GM21390 (cell line): ENCODE measurements around the gene CADM1.

Source experiments
- ATAC-seq: cut with Tn5 transposase; IDR thresholded peaks from one replicate; pipeline ENCODE4 v1.9.1; 2021; ENCODE audit not compliant: unreplicated experiment

CADM1 gene

DNA sequence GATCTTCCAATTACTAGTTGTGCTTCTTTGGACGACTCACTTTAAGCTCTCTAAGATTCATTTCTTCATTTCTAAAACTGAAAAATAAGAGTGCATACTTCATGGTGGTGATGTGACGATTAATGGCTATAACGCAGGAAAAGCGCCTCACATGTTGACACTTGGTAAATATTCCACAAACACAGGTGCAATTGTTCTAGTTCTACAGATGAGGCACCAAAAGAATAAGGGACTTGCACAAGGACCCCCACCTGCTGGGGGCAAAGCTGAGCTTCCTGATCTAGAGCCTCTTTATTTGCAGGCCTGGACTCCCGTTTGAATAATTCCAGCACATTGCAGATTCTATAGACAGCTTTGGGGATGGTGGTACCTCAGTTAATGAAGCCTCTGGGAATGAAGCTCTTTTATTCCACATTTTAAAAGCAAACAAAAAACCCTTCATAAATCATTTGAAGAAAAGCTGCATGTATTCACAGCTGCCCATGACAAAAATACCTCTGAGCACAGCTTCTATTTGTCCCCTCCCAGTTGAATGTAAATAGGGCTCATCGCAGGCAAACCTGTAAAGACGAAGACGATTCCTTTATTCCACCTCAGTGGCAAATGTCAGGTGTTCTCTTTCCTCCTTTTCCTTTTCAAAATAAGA is 14.9 kb upstream of the CADM1 start:
- ATAC-seq, result no peak

DNA sequence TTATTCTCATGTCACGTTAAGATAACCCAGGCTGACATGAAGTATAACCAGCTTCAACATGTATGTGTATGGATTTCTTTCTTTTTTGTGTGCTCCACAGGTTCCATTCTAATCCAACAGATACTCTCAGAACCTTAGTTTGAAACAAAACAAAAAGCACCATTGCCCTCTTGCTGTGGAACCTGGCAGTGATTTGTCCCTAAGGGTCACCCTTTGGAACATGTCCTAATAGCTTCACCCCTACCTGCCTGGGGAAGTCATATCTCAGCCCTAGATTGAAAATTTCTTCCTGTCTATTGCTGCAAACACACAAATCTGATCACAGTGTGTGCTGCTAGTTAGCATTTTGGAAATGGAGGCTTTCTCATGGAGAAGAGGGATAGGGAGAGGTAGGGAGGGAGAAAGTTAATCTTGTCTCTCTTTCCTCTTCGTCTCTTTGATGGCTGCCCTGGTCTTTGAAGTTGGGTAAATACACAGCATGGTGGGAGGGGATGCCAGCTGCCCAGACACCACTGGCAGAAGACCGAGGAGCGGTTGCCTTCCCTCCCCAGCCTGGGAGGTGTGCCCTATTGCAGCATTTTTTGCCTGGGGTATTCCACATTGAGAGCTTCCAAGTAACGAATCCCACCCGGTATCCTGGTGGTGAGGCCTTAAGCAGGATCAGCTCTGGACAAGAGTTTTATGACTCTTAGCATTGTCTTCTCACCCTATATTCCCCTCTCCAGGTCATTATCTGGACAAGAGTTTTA is 11.6 kb upstream of the CADM1 start:
- ATAC-seq, result no peak

DNA sequence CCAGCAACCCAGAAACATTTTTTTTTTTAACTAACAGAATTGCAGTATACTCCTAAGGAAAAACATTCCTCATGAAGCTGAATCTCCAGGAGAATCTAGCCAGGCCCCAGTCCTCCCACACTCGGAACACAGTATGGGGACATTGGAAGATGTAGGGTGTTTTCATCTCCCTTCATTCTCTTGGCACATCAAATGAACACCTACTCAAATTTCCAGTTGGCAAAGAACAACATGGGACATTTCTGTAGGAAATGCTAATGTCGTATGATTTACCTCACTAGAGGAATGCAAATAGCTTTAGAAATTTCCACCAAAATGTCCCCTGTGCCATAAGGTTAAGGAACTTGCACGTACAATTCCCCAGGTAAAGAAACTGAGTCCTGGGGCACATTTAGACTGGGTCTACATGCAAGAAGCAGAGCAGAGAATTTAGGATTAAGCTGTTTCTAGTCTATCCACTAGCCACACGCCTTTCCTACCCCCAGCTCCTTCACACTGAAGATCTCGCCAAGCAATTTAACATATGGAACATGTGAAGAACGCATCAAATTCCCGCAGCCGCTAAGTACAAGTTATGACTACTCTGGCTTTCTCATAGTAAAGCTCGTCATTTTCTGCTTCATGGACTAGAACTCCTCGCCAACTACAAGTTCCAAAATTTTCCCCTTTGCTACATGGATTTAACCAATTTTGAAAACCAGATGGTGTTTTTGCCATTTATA is 2.9 kb upstream of the CADM1 start:
- no peak for ATAC-seq

DNA sequence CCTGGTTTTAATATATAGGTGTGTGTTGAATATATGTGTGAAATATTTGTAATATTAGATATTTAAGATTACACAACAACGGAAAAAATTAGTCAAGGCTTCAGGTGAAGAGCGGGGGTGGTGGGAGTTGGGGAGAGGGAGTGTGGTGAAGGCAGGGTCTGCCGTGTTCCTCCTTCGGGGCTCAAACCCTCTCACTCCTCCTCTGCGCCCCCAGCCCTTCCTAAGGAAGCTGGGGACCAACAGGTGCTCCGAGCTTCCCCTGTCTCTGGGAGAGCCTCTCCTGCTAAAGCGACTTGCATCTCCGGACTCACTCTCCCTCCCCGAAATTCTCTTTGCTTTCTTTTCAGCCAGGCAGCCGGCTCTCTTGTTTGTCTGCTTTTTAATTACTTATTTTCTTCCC is 960 bp upstream of the CADM1 start:
- no peak for ATAC-seq

DNA sequence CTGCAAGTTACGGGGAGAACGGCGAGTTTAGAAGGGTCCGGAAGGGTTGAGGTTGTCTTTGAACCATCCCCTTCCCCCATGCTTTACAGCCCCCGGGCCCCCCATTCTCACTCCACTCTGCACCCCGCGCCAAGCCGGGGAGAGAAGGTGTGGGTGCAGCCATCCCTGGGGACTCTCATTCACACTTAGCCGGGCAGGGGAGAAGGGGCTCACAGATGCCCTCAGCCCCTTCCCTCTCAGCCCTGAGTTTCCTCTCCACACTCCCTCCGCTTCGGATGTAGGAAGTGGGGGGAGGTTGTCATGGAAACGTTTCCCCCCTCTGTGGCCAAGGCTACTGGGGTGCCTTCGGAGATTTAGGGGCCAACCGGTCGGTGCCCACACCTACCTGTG is 334 bp downstream of the CADM1 start:
- ATAC-seq, result no peak

DNA sequence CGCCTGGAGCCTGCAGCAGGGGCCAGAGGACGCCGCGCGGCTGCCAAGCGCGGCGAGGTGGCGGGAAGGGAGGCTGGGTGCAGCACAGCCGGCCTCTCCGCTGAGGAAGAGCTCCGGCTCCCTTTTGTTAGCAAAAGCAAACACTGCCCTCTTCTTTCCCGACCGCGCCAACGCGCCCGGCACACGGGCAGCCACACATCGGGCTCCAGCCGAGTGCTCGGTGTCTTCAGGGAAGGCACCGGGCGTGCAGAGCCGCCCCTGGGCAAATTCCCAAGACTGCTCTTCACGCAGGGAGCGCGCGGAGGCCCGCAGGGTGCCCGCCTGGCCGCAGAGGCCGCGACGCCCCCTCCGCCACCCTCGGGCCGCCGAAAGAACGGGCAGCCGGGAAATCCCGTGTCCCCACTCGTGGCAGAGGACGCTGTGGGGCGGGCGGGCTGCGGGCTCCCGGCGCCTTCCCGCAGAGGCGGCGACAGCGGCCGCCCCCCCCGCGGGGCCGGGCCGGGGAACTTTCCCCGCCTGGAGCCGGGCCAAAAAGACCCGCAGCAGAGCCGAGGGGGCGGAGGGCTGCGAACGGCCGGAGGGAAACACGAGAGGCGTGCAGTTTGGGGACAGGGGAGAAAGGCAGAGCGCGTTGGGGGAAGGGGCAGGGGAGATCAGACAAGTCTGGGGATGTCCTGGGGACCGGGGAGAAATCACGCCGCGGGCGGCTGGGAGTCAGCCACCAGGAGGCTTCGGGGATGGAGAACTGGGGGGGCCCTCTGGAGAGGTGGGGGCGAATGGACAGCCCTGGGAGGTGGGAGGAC is 931 bp downstream of the CADM1 start:
- ATAC-seq, result no peak

DNA sequence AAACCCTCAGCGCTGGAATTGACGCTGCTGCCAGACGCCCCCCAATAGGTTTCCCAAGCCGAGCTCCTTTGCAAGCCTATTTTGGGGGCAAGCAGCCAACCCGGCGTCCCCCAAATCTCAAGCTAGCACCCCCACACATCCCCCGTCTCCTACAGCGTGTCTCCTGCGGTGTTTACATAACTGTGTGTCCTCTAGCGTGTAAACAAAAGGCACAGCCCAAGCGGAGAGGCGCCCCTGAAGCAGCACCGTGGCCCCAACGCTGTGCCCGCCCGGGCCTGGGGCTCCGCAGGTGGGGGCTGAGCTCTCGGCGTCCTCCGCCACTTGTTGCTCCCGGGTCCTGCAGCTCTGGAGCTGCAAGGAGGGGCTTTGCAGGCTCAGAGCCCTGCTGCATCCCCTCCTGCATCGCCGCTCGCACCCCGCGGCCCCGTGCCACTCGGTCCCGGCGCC is 1.6 kb downstream of the CADM1 start:
- no peak for ATAC-seq

DNA sequence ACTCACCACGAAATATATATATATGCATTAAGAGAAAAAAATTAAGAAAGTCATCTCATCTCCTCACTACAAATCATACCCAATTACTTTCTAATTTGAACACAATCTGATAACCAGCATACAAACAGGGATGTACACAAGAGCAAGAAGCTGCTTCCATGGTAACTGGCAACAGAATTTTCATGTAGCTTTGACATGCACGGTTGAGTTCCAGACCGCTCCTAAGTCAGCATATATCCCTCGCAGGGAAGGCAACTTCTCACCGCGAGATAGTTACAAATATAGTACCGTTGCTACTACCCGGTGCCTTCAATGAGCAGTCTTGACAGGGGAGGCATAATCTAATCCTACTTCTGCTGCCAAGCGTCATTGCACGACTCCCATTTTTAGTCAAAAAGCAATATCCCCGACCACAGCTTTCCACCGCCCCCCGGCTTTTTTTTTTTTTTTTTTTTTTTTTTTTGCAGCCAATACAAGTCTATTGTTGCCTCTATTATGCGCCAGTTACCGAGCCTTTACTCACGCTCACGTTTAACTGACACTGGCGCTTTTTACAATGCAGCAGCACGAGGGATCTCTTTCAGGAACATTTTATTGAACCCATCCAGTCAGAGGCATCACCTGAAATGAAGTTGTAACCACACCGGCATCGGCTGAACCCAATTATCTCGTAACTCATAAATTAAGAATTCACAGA is 2.2 kb downstream of the CADM1 start:
- ATAC-seq, result no peak

DNA sequence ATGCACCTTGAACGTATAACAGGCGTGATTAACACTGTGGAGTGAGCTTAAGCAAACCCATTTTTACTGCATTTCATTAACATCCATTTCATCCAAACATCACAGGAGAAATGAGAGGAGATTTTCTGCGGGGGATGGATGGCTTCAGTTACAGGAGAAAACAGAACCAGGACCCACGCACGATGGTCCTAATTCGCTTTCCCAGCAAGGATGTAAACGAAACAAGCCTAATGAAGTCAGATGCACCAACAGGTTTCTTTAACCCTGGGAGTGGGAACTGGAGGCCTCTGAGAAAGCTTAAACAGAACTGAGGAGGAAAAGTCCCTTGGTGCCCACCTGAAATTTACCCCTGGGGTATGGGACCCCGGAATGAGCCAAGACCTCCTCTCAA is 2.7 kb downstream of the CADM1 start:
- ATAC-seq, result no peak

DNA sequence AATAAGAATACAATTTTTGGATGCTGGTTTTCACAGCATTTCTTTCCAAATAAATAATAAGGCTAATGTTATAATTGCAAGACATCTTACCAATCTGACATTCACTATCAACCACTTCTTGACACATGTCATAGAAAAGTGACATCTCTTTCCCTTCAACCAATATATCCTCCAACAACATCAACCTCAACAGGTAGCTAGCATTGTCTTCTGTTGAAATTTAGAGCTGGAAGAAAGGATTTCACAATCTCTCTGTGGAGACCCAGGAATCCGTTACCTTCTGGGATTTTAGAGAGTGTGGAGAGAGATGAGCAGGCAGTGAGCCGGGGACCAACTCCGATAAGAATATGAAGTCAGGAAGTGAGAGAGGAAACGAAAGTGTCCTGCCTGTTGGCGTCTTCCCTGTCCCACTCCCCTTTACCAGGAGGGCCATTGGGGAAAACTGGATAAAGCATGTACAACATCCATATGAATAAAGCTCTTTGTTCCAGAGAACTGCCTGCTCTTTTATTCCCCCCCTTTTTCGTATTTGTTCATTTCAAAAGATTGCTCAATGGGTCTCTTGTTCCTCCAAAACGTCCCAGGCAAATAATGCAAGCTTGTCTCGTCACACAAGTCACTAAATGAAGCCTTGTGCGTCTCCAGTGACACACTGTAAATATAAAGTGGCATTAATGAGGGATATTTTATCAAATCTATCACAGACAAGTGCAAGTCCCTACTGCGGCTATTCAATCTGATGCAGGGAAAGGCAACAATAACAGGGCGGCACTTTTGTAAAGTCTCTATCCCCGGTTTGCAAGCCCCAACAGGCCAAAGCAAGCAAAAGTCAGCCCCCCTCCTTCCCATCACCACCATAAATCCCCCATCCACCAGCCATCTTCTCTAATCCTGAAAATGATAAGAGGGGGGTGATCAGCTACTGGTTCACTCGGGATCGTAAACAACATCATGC is 3.4 kb downstream of the CADM1 start:
- no peak for ATAC-seq

DNA sequence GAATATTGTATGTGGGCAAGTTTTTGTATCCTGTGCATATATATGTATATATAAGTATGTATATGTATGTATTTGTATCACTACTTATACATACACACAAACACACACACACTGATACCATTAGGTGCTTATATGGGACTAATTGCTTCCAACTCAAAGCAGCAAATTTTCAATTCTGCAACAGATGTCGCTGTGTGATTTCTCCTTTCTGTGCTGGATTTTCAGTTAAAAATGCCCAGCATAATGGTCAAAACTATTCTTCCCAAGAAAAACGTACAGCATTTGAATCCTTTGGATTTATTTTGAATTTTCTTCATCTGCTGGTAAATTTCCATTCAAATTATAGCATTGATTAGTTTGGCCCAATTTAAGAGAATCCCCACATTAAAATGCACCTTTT is 4.3 kb downstream of the CADM1 start:
- ATAC-seq, result no peak

DNA sequence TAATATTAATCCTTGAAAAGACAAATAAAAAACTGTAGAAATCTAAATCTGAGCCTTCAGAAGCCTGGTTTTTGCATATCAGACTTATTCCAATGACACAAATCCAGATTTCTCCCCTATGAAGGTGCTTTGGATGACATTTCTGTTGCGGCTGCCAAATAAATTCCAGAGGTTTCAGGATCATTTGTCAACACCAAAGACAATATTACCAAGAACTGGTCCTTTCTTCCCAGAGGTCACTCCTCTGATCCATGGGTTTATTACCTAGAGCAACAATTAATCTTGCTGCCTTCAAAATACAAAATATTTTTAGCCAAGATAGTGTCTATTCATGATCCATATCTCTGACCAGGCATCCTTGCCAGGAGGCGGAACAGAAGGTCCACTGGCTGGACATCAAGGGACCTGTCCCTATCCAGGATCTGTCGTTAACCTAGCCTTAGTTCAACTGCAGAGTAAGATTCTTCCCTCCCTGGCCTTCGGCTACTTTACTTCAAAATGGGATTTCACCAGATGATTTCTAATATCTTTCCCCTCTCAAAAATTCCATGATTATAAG is 4.9 kb downstream of the CADM1 start:
- ATAC-seq, result no peak

DNA sequence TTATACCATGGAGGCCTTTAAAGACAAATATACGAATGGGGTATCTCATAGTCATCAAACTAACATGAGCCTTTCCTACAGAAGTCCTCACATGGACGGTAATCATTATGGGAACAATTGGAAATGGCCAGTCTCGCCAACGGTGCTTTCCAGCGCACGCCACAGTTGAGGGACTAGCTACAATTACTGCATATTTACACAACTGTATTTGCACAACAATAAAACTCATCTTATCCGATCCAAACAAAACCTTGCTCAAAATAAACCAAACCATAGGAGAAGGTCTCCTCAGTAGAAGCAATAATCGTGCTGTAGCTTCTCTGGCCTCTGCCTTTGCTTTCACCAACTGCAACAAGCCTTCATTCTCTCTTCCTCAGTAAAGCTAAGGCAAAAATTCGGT is 5.9 kb downstream of the CADM1 start:
- ATAC-seq, result no peak

DNA sequence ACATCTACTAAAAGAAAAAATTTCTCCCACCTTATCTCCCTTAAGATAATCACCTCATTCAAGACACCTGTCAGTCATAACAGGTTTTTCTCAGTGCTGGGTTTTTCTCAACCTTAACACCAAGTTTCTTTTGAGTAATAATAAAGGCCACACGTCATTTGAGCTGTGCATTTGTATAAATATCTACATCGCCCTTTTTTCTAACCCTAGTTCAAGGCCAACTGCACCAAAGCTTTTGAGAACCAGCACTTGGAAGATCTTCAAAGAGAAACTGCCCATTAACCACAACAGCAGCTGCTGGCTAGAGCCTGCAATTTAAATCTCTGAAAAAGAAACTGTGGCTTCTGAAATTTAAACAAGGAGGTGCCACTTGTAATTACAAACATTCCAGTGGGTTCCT is 6.9 kb downstream of the CADM1 start:
- ATAC-seq, result peak; percentile 55

DNA sequence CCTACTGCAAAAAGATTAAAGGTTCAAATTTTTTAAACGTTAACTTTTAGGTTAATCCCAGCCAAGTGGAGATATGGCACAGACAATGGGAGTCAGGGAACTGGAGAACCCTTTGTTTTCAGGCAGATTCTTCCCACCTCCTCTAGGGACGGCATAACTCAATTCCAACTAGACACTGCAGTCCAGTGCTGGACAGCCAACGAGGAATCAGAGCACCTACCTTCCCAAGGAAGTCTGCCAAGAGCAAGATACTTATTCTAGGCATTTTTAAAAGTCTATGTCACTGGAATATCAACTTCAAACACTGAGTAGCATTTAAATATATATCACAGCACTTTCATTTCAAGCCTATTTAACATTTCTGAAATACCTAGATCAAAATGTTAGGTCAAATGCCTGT is 7.3 kb downstream of the CADM1 start:
- no peak for ATAC-seq

DNA sequence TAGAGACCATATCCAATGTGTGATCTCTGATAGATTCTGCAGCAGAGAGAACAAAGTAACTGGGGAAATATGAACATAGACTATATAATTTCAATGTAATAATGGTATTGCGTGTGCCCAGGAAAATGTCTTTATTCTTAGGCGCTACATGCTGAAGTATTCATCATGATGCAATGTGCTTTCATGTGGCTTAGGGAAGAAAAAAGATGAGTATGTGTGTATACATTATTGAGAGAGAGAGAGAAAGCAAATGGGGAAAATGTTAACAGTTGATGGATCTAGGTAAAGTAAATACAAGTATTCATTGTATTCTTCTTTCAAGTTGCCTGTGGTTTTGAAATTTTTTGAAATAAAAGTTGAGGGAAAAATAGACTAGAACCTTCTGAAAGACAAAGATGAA is 10.3 kb downstream of the CADM1 start:
- ATAC-seq, result no peak

DNA sequence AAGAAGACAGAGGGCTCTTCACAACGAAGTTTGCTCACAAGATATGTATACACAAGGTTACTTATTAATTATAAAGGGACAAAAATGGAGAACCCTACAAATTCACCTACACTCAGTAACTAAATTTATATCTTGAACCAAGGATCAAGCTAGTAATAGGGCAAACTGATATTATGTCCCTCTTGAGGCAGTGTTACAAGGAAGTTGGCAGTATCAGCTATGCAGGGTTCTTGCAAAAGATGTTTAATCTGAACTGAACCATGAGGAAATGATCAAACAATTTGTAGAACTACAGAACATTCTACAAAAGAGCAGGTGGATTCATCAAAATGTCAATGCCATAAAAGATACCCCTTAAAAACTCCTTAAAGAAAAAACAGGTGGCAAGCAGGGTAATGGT is 10.7 kb downstream of the CADM1 start:
- no peak for ATAC-seq

DNA sequence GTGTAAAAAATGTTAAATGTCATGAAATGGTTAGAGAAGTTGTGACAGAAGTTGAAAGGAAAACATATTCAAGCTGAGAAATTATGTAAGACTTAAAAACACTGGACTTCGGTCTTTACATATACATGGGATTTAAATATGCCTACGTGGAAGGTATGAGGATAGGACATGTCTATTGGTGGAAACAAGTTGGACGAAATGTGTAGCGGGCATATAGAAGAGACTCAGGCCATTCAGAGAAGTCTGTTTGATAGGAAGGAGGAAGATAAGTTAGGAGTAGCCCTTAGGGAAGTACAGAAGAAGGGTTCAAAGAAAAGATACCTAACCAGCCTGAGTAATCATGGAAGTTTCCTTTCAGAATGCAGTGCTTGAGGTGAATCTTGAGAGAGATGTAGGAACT is 14.7 kb downstream of the CADM1 start:
- no peak for ATAC-seq

DNA sequence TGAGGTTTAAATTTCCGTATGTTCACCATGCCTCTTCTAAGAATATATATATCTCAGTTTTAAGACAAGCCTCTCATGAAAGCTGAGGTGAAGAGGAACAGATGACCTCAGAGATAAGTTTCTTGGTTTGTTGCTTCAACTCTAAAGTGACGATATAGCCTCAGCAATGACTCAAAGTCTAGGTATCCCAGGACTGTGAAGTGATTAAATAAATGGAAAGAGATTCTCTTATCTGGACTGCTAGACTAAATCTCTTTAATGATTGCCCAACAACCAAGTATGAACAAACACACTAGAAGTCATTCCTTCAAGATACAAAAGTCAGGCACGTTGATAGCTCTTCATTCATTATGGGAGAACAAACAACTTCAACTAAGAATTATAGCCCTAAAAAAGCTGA is 15.3 kb downstream of the CADM1 start:
- no peak for ATAC-seq
